C1 segment of cervical spinal cord (tissue), 14 donors: ENCODE results near the gene SLC22A14.
"Not testable (repeated sequence)": the region's sequence is repeated elsewhere in the genome, so short reads cannot be mapped to it uniquely, and the experiment has no call there.

Experiments
- DNase-seq, 14 donors: peaks; one replicate each; lab custom pipeline; 2025; lab: John Stamatoyannopoulos, UW

The SLC22A14 gene

GRCh38 chr3:38270606-38271005, 11.5 kb upstream of the SLC22A14 start:
- DNase-seq: no peak

DNA sequence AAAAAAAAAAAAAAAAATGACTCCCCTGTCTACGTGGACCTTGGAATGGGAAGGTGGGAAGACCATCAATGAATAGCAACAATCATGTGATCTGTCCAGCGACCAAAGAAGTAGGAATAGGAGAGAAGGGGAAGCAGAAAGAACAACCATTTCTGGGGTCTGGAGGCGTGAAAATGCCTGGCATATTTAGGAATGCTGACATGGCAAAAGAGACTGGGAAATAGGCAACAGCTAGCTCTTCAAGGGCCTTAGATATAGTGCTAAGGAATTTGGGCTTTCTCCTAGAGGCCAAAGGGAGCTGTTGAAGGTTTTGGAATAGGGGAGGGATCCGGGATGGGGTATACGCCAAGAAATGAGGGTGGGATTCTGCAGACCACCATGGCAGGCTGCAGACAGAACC, 10.5 kb upstream of the SLC22A14 start:
- DNase-seq: no peak

DNA sequence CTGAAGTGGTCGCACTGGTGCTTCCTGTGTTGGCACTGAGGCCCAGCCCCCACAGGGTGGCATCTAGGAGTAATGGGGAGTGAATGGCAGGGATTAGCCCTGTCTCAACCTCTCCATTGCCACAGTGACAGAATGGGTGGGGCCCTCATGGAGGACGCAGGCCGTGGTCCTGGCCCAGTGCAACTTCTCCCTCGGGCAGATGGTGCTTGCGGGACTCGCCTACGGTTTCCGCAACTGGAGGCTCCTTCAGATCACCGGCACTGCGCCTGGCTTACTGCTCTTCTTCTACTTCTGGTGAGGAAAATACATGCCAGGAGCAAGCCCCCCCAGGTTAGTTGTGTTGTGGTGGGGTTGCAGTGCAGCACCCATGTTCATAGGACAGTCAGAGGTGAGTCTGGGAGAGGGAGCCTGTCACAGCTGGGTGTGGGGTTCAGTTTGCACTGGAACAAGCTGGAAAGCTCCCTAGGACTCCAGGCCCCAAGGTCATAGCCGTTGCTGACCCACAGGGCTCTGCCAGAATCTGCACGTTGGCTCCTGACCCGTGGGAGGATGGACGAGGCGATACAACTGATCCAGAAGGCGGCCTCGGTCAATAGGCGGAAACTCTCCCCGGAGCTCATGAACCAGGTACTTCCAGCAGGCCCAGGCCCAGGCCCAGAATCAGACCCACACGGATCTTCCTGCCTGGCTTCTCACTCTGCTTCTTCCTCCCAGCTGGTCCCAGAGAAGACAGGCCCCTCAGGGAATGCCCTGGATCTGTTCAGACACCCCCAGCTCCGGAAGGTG, 7.0 kb upstream of the SLC22A14 start:
- no peak for DNase-seq

GRCh38 chr3:38275658-38276057, 6.4 kb upstream of the SLC22A14 start:
- DNase-seq: no peak

DNA sequence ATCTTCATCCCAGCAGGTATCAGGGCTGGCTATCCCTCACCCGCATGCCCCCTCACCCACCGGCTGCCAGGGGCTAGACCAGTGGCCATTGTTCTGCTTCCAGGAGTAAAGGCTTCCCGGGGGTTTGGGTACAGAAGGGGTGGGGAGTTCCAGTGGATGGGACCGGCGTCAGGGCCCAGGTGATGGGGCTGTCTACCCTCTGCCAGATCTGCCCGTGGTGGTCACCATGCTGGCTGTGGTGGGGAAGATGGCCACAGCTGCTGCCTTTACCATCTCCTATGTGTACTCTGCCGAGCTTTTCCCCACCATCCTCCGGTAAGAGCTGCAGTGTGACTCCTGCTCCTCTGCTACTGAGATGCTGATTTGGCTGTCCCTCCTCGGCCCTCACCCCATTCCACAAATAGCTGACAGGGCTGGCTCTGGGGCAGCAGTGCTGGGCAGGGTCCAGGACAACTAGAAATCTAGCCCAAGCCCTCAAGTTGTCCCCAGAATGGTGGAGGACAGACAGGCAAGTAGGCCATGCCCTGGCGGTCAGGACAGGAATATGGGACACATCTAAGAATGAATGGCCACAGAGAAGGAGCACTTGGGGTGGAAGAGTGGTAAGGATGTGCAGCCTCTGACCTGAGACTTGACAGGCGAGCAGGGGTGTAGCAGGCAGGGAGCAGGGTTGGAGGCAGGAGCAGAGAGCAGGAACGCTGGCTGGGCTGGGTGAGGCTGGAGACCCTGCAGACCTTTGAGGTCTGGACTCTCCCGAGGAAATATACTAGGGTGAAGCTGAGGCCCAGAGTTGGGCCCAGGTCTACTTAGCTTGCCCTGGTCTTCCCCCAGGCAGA, 5.8 kb upstream of the SLC22A14 start:
- no peak for DNase-seq

- DNase-seq: no peak
These were observed 5.0 kb upstream of the SLC22A14 start for GRCh38 chr3:38276917-38277630.

- DNase-seq: no peak
These were observed 3.3 kb upstream of the SLC22A14 start for GRCh38 chr3:38278841-38279240.

GRCh38 chr3:38283810-38284755, 2.0 kb downstream of the SLC22A14 start:
- no peak for DNase-seq

DNA sequence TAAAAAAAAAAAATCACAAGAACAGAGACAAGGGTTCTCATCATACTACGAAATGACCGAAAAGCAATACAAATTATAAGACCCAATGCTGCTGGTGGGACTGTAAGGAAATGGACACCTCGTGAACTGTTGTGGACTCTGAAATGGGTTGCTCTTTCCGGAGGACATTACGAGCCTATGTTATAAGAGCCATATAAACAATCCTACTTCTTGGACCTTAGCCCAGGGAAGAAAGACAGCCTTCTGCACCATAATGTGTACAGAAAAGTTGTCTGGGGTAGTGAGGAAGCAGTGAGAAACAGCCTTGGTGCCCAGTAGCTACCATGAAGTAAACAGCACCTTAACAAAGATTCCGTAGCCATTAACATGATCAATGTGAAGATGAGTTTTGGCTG, 2.7 kb downstream of the SLC22A14 start:
- DNase-seq: no peak

- not testable (repeated sequence) for DNase-seq
These were observed 7.5 kb downstream of the SLC22A14 start for GRCh38 chr3:38289286-38290217.

DNA sequence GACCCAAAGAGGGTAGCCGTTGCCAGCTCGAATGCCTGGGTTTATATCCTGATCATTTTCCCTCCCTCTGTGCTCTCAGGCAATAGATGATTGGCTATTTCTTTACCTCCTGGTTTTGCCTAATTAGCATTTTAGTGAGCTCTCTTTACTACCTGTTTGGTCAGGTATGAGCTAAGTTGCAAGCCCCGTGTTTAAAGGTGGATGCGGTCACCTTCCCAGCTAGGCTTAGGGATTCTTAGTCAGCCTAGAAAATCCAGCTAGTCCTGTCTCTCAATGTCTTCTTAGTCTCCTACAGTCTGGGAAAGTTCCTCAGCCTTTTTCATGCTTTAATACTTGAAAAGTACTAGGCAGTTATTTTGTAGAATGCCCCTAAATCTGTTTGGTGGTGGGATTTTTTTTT, 15.0 kb downstream of the SLC22A14 start:
- DNase-seq: not testable (repeated sequence)

GRCh38 chr3:38297537-38297936, 15.4 kb downstream of the SLC22A14 start:
- DNase-seq: no peak

GRCh38 chr3:38297947-38298711, 16.0 kb downstream of the SLC22A14 start:
- no peak for DNase-seq

- DNase-seq: no peak
These were observed 24.8 kb downstream of the SLC22A14 start for GRCh38 chr3:38306941-38307340.

- DNase-seq: no peak
These were observed 25.5 kb downstream of the SLC22A14 start for GRCh38 chr3:38307599-38307998.

DNA sequence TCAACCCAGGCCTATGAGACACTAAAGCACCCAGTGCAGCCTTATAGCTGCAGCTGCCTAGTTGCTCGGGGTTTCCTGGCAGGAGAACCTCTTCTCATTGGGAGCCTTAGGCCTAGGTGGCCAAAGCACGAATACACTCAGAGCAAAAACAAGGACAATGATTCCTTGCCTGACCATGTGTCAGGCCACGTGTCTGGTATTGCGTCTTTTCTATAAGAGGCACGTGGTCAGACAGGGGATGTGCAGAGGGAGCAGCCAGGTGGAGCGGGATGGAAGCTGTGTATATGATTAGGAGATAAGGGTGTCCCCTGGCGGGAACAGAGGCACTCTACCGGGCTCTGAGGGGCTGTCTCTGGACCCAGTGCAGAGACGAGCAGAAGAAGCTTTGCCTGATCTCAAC, 26.4 kb downstream of the SLC22A14 start:
- DNase-seq: no peak

DNA sequence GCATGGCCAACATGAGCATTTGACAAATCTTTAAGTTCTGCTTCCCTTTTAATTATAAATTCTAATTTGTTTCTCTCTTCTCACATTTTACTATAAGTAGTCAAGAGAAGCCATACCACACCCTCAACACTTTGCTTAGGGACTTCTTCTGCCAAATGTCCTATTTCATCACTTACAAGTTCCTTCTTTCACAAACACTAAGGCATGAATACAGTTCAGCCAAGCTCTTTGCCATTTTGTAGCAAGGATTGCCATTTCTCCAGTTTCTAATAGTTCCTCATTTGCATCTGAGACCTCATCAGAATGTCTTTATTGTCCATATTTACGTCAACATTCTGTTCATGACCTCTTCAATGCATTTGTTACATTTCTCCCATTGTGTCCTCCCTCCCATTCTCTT, 29.4 kb downstream of the SLC22A14 start:
- no peak for DNase-seq

DNA sequence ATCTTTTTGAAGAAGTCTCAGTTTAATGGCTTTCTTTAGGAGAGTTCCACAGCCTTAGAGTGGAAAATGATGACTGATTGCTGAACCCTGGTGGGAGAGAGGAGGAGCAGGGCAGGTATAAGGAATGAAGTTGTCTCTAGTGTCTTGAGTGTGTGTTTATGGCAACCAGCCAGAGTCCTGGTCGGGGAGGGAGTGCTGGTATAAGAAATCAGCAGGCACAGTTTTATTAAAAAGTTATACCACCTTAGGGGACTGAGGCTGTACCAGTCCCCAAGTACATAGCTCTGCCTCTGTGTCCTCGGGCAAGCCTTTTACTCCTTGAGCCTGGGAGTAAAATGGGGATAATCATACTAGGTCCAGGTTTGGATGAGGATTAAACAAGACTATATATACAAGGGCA, 29.8 kb downstream of the SLC22A14 start:
- no peak for DNase-seq

DNA sequence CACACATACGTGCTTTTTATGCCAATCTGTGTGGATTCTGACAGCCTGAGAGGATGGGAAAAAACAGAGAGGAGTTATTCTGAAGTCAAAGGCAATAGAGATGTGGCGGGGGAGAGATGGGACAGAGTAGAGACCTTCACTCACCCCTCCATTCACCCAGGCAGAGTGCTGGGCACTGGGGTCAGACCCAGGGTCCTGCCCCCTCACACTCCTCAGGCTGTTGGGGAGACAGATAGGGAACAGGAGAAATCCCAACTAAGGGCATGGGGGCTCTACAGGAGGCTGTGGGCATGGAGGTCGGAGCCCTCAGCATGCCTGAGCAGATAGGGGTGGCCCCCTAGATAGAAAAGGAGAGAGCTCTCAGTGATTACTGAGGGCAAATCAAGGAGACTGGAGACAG, 30.3 kb downstream of the SLC22A14 start:
- DNase-seq: no peak
